Upper lobe of left lung (tissue), 6 donors: ENCODE data around the gene TUBAL3. TPM values are rescaled to one million over a fixed set of nuclear protein-coding genes. Genes with fewer than 3 reads are reported as not detected.
A peak's percentile ranks its signal among the peaks of the same experiment; 100 is the strongest.

Experiments
- ATAC-seq, 2 donors: fragments of 200-7000 bp; cut with Tn5 transposase; one replicate each; pipeline ENCODE4 v1.9.1; 2022; ENCODE audit warnings: mild to moderate bottlenecking in 2 of 2, moderate library complexity in 2 of 2; ENCODE audit not compliant: low FRiP score in 2 of 2
- DNase-seq, 2 donors: peaks; one replicate each; pipeline ENCODE4 v3.0.0-alpha.2; 2019 to 2020
- H3K27ac ChIP-seq, 4 donors: fragments of 200-600 bp; sonication (generic); one replicate each; pipeline ENCODE4 v1.5.1; 2016 to 2019
- H3K27me3 ChIP-seq, 4 donors: fragments of 200-600 bp; sonication (generic); one replicate each; pipeline ENCODE4 v1.5.1; 2017 to 2019
- H3K36me3 ChIP-seq, 4 donors: fragments of 200-600 bp; sonication (generic); one replicate each; pipeline ENCODE4 v1.5.1; 2016 to 2019
- H3K4me1 ChIP-seq, 4 donors: fragments of 200-600 bp; sonication (generic); one replicate each; pipeline ENCODE4 v1.5.1; 2018 to 2019
- H3K4me3 ChIP-seq, 4 donors: fragments of 200-600 bp; sonication (generic); one replicate each; pipeline ENCODE4 v1.5.1; 2017 to 2019; ENCODE audit warnings: mild to moderate bottlenecking in 2 of 4, moderate library complexity in 1 of 4
- H3K9me3 ChIP-seq, 4 donors: fragments of 200-600 bp; sonication (generic); one replicate each; pipeline ENCODE4 v1.5.1; 2018 to 2019
- EP300 ChIP-seq, 4 donors: sonication (generic); formaldehyde crosslinking; IDR thresholded peaks; one replicate each; pipeline ENCODE4 v1.5.1; 2017; ENCODE audit warnings: antibody characterized with exemption in 4 of 4, control low read depth in 2 of 4
- POLR2A ChIP-seq, 4 donors: fragments of 450-650 bp; IDR thresholded peaks; one replicate each; pipeline ENCODE4 v1.5.1; 2016 to 2017; ENCODE audit warnings: antibody characterized with exemption in 4 of 4, mild to moderate bottlenecking in 2 of 4
- POLR2AphosphoS5 ChIP-seq, 2 donors: sonication (generic); formaldehyde crosslinking; IDR thresholded peaks; one replicate each; pipeline ENCODE4 v1.5.1; 2017; ENCODE audit warnings: antibody characterized with exemption in 2 of 2
- WGBS, 2 donors: methylation state at CpG; one replicate each; pipeline ENCODE4 v1.1.5; 2017 to 2018; 5-methylcytosine and 5-hydroxymethylcytosine counted together
- total RNA-seq, 6 donors: library from RNA; depleted of rRNA in 4 of 6; stranded (reverse); fragments of >200 nt in 4 of 6; gene quantifications; one replicate each; pipeline versions ENCODE4 v1.1.0 to v1.2.1, GENCODE V29; 2016 to 2021
- TF ChIP-seq, protein P1 (sequence below), 6 experiments: fragments of 450-650 bp in 4 of 6; fragments of 200-600 bp in 2 of 6; sonication (generic) in 2 of 6; IDR thresholded peaks; one replicate each; pipeline ENCODE4 v1.5.1; 2016 to 2019; ENCODE audit warnings: antibody characterized with exemption in 6 of 6
- donor health status: DM: no; HTN: no; CAD: no; lungs with moderate emphysema.
- donor health status: DM: no; HTN: yes; CAD: no; lungs with severe emphysema.

Gene TUBAL3
- total RNA-seq, 6 donors from 2014 or later: 0.59 TPM; not detected in 5

DNA sequence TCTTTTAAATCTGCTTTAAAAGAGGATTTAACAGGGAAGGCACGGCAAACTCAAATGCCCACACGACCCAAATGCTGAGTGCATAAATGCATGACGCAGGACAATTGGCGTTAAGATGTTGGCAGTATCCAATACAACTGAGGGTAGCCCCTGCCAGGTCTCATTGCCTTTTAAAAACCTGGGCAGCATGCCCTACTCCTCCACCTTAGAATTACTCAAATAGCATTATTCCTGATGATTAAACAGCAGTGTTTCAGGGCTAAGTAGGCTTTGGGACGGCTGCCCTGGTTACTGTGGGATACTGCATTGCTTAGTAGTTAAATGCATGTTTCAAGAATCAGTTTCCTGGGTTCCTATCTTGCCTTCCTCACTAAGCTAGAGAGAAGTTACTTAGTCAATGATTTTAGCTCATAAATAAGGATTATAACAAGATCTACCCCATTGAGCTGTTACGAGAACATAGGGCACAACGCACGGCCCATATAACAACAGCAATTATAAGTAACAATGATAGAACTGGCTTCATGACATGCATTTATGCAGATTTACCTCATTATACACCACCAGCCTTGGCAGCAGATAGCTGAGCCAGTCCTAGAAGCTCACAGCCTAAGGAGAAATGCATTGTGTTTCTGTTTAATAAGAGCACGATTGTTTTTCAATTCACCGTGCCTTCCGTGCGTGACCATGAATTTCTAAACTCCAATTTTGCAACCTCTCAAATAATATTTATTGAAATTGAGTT, 7.9 kb downstream of the TUBAL3 start:
- no peak overlapping the region for H3K27ac ChIP-seq
- 87 to 92% methylated on average over 12 of the region's 12 CpGs for WGBS, 2 donors

DNA sequence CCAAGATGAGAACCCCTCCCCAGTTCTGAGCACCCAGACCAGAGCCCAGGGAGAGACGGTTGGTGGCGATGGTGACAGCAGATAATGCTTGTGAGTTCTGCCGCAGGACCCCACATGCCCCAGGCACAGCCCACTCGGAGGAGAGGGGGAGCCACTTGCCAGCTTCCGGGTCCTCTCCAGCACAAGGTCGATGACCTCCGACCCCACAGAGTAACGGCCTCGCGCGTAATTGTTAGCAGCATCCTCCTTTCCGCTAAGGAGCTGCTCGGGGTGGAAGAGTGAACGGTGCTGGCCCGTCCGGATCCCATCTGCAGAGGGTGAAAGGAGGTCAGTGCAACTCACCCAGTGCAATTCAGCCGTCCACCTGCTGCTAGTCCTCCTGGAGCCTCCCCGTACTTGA, 9.5 kb downstream of the TUBAL3 start:
- WGBS, 2 donors: 91 to 93% methylated on average over 16 to 18 of the region's 18 CpGs
- peaks cover 10 to 17% (median 15%) of the 10 kb centered on the region in 4 donors for H3K9me3 ChIP-seq
- H3K27me3 ChIP-seq: no peaks in the 10 kb centered on the region
- ATAC-seq (no peak), DNase-seq (no peak)
- H3K4me3 ChIP-seq: no peak overlapping the region
- no peaks in the 10 kb centered on the region for H3K4me1 ChIP-seq
- no peaks in the 10 kb centered on the region for H3K36me3 ChIP-seq
- no peak overlapping the region for H3K27ac ChIP-seq
- TF ChIP-seq POLR2A (IDR thresholded peaks at IDR 0.05): no peak
- TF ChIP-seq, protein P1, sequence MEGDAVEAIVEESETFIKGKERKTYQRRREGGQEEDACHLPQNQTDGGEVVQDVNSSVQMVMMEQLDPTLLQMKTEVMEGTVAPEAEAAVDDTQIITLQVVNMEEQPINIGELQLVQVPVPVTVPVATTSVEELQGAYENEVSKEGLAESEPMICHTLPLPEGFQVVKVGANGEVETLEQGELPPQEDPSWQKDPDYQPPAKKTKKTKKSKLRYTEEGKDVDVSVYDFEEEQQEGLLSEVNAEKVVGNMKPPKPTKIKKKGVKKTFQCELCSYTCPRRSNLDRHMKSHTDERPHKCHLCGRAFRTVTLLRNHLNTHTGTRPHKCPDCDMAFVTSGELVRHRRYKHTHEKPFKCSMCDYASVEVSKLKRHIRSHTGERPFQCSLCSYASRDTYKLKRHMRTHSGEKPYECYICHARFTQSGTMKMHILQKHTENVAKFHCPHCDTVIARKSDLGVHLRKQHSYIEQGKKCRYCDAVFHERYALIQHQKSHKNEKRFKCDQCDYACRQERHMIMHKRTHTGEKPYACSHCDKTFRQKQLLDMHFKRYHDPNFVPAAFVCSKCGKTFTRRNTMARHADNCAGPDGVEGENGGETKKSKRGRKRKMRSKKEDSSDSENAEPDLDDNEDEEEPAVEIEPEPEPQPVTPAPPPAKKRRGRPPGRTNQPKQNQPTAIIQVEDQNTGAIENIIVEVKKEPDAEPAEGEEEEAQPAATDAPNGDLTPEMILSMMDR (IDR thresholded peaks at IDR 0.05): no peak
- TF ChIP-seq EP300 (IDR thresholded peaks at IDR 0.05): no peak
- no peak for TF ChIP-seq POLR2AphosphoS5 (IDR thresholded peaks at IDR 0.05)

More for the DNA sequence above, 7.9 kb downstream of the TUBAL3 start:
- TF ChIP-seq, protein P1 (IDR thresholded peaks at IDR 0.05): no peak
- no peak for TF ChIP-seq POLR2AphosphoS5 (IDR thresholded peaks at IDR 0.05)
- TF ChIP-seq EP300 (IDR thresholded peaks at IDR 0.05): no peak
- no peak for TF ChIP-seq POLR2A (IDR thresholded peaks at IDR 0.05)
- H3K9me3 ChIP-seq: peaks cover 0 to 1% (median under 1%) of the 10 kb centered on the region in 4 donors
- no peaks in the 10 kb centered on the region for H3K4me1 ChIP-seq
- no peaks in the 10 kb centered on the region for H3K36me3 ChIP-seq
- no peak for DNase-seq
- H3K27me3 ChIP-seq: no peaks in the 10 kb centered on the region
- no peak for ATAC-seq
- no peak overlapping the region for H3K4me3 ChIP-seq

DNA sequence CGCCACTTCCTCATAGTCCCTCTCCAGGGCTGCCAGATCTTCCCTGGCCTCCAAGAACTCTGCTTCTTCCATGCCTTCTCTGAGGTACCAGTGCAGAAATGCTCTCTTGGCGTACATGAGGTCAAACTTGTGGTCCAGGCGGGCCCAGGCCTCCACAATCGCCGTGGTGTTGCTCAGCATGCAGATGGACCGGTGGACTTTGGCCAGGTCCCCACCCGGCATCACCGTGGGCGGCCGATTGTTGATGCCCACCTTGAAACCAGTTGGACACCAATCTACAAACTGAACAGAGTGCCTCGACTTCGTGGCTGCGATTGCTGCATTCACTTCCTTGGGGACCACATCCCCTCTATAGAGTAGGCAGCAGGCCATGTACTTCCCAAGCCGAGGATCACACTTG, 11.1 kb downstream of the TUBAL3 start:
- no peak for ATAC-seq
- WGBS, 2 donors: 93 to 94% methylated on average over 12 to 14 of the region's 14 CpGs

DNA sequence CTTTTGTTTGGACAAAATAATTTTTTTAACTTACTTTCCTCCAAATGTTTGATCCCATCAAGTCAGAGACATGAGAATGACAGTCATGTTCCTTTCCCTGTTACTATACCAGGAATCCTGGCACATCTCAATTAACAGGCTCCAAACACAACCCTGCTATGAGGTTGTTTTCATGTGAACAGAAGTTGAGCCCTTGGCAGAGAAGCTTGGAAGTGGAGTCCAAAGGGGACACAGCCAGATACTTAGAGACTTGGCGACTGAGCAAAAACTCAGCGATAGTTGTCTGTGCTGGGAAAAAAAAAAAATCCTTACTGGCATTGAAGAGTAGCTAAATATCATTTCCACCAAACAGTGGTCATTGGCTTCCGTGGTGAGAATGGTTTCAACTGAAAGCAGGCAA, 12.8 kb downstream of the TUBAL3 start:
- no peak for DNase-seq
- no peaks in the 10 kb centered on the region for H3K27me3 ChIP-seq
- 89 to 92% methylated on average over 3 of the region's 3 CpGs for WGBS, 2 donors

More for the DNA sequence above, 11.1 kb downstream of the TUBAL3 start:
- H3K27ac ChIP-seq: no peak overlapping the region
- no peaks in the 10 kb centered on the region for H3K4me1 ChIP-seq
- H3K27me3 ChIP-seq: no peaks in the 10 kb centered on the region
- no peak overlapping the region for H3K4me3 ChIP-seq
- peak in 1 of 2 donors; percentile 57 for DNase-seq
- H3K9me3 ChIP-seq: peaks cover 15 to 21% (median 20%) of the 10 kb centered on the region in 4 donors
- no peaks in the 10 kb centered on the region for H3K36me3 ChIP-seq
- TF ChIP-seq POLR2A (IDR thresholded peaks at IDR 0.05) (no peak), POLR2AphosphoS5 (IDR thresholded peaks at IDR 0.05) (no peak), EP300 (IDR thresholded peaks at IDR 0.05) (no peak)

DNA sequence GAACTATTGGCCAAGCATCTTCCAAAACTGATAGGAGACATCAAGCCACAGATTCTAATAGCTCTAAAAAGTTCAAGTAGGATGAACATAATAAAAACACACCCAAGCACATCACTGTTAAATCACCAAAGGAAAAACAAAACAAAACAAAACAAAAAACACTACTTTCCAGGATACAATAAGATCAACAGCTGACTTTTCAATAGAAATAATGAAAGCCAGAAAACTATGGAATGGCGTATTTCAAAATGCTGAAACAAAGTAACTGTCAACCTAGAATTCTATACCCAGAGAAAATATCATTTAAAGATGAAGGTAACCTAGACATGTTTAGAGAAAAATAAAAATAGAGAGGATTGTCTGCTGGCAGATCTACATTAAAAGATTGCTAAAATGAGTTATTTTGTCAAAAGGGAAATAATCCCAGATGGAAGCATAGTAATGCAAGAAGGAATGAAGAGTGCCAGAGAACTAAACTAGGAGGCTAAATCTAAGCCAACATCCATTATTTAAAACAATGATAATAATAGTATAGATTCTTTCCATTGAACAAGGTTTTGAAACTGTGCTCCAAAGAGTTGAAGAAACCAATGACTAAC, 13.9 kb downstream of the TUBAL3 start:
- no peak for ATAC-seq
- no peak for TF ChIP-seq POLR2A (IDR thresholded peaks at IDR 0.05)
- no peak for TF ChIP-seq EP300 (IDR thresholded peaks at IDR 0.05)
- no peak for TF ChIP-seq POLR2AphosphoS5 (IDR thresholded peaks at IDR 0.05)
- TF ChIP-seq, protein P1 (IDR thresholded peaks at IDR 0.05): no peak
- H3K9me3 ChIP-seq: peaks cover 15 to 21% (median 20%) of the 10 kb centered on the region in 4 donors
- no peaks in the 10 kb centered on the region for H3K36me3 ChIP-seq
- H3K4me1 ChIP-seq: no peaks in the 10 kb centered on the region
- no peaks in the 10 kb centered on the region for H3K27me3 ChIP-seq
- 94 to 95% methylated on average over 1 of the region's 1 CpG for WGBS, 2 donors
- H3K27ac ChIP-seq: no peak overlapping the region
- H3K4me3 ChIP-seq: no peak overlapping the region
- no peak for DNase-seq

More for the DNA sequence above, 12.8 kb downstream of the TUBAL3 start:
- H3K27ac ChIP-seq: no peak overlapping the region
- no peak overlapping the region for H3K4me3 ChIP-seq
- no peak for TF ChIP-seq EP300 (IDR thresholded peaks at IDR 0.05)
- no peak for TF ChIP-seq POLR2AphosphoS5 (IDR thresholded peaks at IDR 0.05)
- no peak for TF ChIP-seq POLR2A (IDR thresholded peaks at IDR 0.05)
- TF ChIP-seq, protein P1 (IDR thresholded peaks at IDR 0.05): no peak
- no peaks in the 10 kb centered on the region for H3K36me3 ChIP-seq
- ATAC-seq: no peak
- no peaks in the 10 kb centered on the region for H3K4me1 ChIP-seq
- H3K9me3 ChIP-seq: peaks cover 15 to 21% (median 20%) of the 10 kb centered on the region in 4 donors
